ENCODE data around the gene PIBF1.
"Not testable (repeated sequence)": the region's sequence is repeated elsewhere in the genome, so short reads cannot be mapped to it uniquely, and the experiment has no call there.

The PIBF1 gene, protein sequence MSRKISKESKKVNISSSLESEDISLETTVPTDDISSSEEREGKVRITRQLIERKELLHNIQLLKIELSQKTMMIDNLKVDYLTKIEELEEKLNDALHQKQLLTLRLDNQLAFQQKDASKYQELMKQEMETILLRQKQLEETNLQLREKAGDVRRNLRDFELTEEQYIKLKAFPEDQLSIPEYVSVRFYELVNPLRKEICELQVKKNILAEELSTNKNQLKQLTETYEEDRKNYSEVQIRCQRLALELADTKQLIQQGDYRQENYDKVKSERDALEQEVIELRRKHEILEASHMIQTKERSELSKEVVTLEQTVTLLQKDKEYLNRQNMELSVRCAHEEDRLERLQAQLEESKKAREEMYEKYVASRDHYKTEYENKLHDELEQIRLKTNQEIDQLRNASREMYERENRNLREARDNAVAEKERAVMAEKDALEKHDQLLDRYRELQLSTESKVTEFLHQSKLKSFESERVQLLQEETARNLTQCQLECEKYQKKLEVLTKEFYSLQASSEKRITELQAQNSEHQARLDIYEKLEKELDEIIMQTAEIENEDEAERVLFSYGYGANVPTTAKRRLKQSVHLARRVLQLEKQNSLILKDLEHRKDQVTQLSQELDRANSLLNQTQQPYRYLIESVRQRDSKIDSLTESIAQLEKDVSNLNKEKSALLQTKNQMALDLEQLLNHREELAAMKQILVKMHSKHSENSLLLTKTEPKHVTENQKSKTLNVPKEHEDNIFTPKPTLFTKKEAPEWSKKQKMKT

DNA sequence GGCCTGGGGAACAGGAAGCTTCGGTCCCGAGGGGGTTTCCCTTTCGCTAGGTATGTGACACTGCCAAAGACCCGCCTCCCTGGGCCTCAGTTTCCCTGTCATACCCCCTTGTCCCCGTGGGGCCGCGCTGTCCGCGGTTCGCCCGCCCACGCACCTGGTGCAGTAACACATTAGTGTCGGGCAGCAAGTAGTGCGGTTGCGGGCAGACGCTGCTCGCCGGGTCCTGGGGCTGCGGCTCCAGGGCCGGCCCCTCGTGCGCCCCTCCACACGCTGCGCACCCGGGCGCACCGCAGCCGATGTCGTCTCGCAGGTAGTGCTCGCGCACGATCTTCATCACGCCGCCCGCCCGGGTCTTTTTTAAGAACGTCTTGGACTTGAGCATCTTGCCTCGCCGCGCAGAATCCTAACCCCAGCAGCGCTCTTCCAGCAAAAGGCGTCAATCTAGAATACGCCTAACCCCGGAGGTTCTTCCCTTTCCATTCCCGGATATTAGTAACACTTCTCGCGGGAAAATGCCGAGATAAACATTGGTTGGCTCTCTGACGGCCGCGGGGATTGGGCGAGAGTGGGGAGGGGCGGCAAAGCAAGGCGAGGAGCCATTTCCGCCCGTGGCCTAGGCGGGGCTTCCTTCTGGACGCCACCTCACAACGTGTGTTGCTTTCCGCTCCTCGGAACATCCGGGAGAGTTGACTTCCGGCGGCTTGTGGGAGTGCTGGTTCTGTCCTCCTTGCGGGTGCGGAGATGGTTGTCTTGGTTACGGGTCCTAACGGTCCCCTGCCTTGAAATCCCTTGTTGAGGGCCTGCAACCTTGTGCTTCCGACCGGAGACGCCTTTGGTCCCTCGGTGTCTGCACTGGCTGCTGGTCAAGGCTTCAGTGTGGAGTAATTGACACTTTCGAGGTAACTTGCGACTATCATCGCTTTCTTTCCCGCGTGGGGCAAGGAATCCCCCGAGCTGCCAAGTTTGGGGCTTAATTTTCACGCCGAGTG lies at the start of gene PIBF1, which contains the start of gene DIS3:
Gene PIBF1, plus strand, starts transcription at position 683 of the 989 bp plus-strand sequence. CDS start 1,337 bp downstream, outside the sequence.
Gene DIS3, minus strand, starts transcription at position 450 of the 989 bp plus-strand sequence. Its CDS starts 68 bp downstream, at position 382.
- DNase-seq, result peak; percentile 98

DNA sequence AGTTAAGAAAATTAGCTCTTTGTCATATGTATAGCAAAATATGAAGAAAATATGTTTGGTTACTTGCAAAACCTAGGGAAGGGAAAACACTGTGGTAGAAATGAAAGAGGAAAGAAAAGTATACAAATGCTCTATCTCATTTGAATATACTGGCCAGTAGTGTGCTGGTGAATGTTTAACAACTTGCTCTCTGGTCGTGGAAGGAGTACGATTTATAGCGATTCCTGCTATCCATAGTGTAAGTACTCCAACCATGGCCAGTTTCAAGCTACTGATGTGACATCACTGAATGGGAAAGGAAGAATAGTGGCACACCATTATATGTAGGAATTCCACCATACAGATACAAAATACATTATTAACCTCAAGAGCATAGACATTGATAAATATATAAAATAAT lies 44.9 kb upstream of the PIBF1 start:
- DNase-seq, result no peak

DNA sequence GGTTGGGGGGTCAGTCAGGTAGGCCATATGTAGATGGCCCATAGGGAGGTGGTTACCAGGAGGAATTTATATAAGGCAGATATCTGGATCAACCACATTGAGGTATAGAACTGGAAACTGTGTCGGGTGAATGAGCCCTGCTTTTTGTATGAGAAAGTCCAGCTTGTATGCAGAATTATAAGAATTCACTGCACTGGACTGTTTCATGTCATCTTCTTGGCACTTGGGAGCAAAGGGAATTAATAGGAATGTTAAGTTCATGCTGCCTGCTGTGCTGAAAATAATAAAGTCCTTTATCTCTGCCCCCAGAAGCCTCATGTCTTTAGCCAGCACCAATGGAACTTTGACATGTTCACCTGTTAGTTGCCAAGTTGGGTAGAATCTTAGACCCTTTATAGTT lies 41.9 kb upstream of the PIBF1 start:
- DNase-seq, result no peak

DNA sequence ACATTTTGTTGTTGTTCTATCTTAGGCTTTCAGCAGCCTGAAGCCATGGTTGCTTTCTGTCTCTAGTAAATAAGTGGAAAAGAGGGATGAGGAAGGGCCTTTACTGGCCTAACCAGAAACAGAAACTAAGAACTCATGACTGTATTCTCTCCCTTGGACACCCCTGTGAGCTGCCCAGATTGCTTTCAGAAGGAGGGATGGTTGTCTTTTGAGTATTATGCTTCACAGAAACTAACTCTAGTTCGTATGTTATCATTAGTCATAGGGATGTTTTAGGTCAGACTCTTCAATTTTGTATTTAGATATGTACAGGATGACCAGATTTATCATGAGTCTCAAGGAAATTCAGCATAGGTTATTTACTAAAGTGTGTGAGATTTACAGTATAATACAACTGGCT lies 36.7 kb upstream of the PIBF1 start:
- peak; percentile 46 for DNase-seq

DNA sequence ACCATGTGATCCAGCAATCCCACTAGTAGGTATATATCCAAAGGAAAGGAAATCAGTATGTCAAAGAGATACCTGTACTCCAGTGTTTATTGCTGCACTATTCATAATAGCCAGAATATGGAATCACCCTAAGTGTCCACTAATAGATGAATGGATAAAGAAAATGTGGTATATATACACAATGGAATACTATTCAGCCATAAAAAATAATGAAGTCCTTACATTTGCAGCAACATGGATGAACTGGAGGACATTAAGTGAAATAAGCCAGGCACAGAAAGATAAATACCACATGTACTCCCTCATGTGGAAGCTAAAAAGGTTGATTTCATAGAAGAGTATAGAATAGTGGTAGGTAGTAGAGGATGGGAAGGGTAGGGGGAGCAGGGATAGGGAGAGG lies 30.7 kb upstream of the PIBF1 start:
- DNase-seq, result no peak

DNA sequence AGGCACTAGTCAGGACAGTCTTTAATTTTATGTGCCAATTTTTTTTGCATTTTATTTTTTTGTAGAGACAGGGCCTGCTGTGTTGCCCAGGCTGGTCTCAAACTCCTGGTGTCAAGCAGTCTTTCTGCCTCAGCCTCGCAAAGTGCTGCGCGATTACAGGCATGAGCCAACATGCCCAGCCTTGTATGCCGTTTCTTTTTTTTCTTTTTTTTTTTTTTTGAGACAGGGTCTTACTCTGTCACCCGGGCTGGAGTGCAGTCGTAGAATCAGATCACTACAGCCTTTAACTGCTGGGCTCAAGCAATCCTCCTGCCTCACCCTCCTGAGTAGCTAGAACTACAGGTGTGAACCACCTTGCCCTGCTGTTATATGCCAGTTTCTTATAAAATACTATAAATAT lies 27.8 kb upstream of the PIBF1 start:
- no peak for DNase-seq

DNA sequence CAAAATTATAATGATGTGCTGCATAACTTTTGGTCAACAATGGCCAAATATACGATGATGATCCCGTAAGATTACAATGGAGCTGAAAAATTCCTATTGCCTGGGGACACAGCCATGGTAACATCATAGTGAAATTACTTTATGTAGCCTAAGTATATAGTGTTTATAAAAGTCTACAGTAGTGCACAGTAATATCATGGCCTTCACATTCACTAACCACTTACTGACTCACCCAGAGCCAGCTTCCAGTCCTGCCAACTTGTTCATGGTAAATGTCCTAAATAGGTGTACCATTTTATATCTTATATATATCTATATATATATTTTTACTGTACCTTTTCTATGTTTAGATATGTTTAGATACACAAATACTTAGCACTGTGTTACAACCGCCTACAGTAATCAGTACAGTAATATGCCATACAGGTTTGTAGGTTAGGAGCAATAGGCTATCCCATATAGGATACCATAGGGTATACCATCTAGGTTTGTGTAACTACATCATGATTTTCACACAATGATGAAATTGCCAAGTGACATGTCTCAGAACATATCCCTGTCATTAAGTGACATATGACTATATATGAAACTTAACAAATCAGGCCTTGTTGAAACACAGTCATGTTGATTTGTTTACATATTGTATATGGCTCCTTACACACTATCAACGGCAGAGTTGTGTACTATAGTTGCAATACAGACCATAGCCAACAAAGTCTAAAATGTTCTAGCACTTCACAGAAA lies 24.0 kb upstream of the PIBF1 start:
- no peak for DNase-seq

DNA sequence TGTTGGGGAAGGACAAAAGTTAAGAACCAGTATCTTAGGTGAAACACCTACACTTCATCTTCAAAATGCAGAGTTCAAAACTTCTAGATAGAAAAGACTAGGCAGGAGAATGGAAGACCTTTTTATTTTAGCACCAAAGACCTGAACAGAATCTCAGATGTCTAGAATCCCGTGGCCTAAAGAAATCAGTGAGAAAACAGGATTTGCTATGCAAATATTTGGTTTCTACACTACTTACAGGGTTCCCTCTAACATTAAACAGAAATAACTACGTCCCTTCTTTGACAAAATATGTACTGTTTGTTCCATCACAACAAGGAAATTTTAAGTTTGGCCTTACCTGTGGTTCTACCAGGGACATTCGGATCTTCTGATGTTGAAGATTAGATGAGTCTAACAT lies 21.7 kb upstream of the PIBF1 start:
- DNase-seq, result no peak

DNA sequence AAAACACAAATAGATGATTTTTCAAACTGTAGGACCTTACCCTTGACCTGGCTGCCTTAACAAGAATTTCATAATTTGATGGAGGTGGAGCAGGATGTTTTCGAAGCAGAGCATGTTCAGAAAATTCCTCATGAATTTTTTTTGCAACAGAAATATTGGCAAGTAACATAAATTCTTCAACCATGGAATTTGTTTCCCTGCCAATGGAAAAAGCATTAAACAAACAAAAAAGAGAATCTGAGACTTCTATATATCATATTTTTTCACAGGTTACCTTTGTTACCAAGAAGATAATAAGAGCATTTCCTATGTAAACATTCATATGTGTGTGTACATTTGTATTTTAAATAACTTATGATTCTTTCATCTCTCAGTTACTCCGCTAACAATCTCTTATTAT lies 18.5 kb upstream of the PIBF1 start:
- no peak for DNase-seq

DNA sequence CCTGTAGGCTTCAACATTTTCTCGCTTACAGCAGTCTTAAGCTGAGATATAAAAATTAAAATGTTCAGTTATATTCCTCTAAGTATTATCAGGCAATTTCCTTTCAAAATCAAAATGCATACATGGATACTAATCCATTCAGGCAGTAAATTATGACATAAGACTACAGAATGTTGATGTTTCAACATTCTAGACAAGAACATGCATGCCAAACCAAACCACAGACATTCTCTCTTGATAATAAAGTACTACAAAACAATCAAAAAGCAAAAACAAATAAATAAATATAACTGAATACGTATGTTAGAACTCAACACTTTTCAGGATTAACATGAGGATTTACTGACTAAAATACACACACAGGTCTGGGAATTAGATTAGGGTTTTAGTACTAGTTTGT lies 7.9 kb upstream of the PIBF1 start:
- no peak for DNase-seq

DNA sequence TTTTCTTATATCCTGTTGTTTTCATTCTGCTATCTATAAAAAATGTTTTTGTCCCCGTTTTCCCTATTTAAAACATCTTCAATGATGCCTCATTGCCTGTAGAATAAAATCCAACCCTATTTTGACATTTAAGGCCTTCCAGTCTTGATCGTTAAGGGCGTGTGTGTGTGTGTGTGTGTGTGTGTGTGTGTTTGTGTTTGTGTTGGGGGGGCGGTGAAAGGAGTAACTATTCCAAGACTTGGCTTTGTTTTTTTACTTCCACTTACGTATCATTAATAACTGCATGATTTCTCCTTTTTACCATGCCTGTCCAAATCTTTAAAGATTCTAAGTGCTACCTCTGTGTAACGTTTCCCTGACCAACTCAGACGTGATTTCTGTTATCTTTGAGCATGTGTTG lies 784 bp downstream of the PIBF1 start:
- DNase-seq, result peak; percentile 13

DNA sequence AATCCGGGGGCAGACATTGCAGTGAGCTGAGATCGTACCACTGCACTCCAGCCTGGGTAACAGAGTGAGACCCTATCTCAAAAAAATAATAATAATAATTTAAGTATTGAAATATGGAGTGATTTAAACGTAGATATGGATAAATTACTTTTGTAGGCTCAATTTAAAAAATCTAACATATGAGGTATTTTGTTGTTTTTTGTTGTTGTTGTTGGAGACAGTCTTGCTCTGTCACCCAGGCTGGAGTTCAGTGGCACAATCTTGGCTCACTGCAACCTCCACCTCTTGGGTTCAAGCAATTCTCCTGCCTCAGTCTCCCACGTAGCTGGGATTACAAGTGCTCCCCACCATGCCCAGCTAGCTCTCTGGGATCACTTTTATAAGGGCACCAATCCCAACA lies 2.7 kb downstream of the PIBF1 start:
- not testable (repeated sequence) for DNase-seq

DNA sequence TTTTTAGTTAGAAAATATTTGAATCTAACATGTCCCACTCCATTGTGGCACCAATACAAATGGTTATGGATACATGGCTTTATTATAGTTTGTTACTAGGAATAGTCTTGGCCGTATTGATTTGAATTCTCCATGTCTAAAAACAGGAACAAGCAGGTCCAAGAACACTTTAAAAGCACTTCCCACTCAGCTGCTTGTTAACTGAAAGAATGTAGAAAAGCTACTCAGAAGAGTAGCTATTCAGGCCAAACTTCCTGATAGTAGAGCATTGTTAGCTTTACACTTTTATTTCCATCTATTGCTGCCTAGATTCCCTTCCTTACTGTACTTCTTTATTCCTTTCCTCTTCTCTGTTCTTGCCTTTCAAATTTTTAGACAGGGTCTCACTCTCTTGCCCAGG lies 6.9 kb downstream of the PIBF1 start:
- no peak for DNase-seq

DNA sequence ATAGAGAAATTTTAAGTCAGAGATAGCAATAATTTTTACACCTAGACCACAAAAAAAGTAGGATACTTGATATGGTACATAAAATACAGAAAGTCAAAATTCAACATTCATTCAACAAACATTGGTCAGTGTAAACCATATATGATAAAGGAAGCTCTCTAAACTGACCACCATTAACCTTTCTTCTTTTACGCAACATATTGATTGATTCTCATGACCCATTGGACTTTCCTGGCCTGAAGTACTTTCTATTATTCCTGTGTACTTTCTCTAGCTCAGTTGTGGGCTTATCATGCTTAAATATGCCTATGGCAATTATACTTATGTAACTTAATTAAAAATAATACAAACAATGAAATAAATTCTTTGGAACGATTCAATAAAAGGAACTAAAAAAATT lies 10.7 kb downstream of the PIBF1 start:
- no peak for DNase-seq

DNA sequence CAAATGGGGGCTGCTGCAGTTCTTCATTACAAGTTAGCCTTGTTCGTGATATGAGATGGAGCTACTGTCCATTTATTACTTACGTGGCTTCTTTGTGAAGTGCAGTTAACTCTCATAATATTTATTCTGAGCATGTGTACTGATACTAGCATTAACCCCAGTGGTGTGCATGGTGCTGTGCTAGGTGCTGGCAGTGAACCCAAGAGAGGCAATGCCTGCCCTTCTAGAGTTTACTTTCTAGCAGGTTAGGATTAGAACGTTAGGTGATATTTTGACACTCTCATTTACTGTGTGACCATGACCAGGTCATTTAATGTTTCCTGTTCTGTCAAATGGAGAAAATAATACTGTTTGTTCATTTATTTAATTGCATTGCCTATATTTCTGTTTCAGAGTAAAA lies 16.9 kb downstream of the PIBF1 start:
- no peak for DNase-seq

DNA sequence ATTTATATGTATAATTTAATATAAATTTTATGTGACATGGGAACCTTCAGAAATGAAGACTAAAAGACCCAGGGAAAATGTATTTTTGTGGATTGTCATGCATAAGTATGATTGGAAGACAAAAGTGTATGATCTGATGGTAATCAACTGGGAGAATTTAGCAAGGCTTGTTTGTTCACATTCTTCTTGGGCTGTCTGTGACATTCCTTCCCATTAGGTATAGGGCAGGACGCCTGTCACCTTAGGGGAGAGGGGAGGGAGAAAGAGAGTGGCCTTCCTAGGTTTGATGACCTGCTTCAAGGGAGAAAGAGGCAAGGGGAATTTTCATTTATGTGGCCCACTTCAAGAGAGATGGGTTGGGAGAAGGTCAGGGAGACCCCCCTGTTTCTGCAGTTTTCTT lies 22.4 kb downstream of the PIBF1 start:
- DNase-seq, result no peak

DNA sequence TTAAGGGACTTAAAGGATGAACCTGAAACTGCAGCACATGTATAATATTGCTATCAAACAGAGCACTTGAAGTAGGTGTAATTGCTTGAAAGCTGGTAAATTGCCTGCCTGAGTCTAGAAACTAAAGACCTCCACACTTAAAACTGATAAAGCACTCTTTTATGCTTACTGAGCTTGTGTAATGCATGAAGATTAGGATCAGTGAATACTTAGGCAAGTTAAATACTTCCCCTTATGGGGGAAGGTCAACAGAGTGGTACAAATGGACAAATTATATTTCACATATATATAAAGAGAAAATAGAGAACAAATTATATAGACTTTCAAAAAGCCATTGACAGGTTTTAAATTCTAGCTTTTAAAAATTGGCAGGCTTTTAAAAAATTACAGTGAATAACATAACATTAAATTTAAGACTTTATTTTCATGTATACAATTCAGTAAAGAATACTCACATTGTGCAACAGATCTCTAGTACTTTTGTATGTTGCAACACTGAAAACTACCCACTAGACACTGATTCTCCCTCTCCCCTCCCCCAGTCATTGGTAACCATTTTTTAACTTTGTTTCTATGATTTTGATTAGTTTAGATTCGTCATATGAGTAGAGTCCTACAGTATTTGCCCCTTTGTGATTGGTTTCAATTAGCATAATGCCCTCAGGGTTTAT lies 23.9 kb downstream of the PIBF1 start:
- no peak for DNase-seq

DNA sequence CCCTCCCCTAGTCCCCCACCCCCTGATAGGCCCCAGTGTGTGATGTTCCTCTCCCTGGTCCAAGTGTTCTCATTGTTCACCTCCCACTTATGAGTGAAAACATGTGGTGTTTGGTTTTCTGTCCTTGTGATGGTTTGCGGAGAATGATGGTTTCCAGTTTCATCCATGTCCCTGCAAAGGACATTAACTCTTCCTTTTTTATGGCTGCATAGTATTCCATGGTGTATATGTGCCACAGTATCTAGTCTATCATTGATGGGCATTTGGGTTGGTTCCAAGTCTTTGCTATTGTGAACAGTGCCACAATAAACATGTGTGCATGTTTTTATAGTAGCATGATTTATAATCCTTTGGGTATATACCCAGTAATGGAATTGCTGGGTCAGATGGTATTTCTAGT lies 24.6 kb downstream of the PIBF1 start:
- not testable (repeated sequence) for DNase-seq

DNA sequence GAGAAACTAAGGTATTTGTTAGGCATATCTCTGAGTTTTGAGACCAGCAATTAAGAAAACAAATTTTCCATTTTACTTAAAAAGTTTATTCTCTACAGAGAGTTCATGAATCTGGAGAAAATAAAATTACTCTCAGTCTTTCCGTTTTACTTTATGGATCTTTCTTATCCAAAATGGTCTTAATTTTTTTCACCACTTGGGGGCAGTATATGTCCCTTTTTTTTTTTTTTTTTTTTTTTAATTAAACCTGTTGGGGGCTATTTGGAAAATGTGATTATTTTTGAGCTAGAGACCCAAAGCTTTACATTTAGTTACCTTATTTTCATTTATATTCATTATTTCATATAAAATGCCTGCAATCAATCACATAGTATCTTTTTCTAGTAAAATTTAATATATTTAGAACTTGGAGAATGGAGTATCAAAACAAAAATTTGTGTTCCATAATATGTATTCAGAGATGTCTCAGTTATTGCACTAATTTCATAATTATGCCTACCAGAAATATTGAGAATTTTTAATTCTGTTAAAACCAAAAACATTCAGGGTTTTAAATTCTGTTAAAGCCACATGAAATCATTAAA lies 27.1 kb downstream of the PIBF1 start:
- DNase-seq, result peak; percentile 3

DNA sequence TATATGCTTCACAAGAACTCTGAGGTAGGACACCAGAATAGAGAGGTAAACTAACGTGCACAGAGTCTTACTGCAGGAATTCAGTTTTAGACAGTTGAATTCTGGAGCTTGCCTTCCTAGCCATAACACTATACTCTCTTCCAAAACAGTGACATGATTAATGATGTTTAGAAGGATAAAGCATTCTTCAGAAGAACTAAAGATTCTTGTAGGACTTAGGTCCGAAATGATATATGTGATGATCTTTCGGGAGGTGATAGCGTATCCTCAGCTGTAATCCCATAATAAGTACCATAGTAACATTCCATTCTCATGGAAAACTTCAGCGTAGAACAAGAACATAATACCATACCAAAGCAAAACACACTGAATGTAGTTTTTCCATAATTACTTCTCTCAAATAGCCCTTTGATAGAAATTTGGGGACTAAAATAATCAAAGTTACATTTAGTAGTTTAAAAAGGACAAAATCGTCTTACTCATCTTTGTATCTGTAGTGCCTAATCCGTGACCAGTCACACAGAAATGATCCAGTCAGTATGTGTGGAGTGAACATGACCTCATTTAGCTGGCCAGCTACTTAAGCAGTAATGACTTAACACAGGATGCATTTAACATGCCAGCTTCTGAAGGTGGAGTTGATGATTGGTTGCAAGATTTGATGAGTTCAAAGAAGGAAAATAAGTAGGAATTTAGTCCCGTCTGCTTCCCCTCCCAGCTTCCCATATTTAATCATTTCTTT lies 38.4 kb downstream of the PIBF1 start:
- DNase-seq, result no peak

DNA sequence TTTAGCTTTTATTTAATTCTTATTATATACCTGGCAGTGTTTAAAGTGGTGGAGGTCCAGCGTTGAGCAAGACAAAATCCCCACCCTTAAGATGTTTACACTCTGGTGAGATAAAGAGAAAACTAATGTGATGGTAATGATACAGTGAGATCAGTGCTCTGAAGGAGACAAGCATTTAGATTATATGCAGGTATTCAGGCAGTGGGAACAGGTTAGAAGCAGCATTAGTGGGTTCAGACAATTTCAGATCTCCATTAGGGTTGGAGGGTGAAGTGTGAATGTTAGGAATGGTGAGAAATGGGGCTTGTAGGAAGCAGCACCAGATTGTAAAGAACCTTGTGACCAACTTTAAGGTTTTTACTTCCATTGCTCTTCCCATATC lies 39.0 kb downstream of the PIBF1 start:
- no peak for DNase-seq

All from activated CD4-positive, alpha-beta T cell treated with anti-CD3 and anti-CD28 coated beads, Interleukin-2, Interleukin-6, amounts not matched to agents 100 ng/mL and 50 ng/mL, durations not matched to agents 16 hours and 8 hours (primary cell).